Ovary (tissue), 9 donors: ENCODE measurements around the gene TAF1A. TPM values are rescaled to one million over a fixed set of nuclear protein-coding genes. Genes with fewer than 3 reads are reported as not detected.
"Not testable (repeated sequence)": the region's sequence is repeated elsewhere in the genome, so short reads cannot be mapped to it uniquely, and the experiment has no call there.

Experiments used
- DNase-seq, 5 donors: peaks; one replicate each; pipeline ENCODE4 v3.0.0-alpha.2; 2019 to 2020
- H3K27ac ChIP-seq, 2 donors: fragments of 200-600 bp; one replicate each; pipeline versions ENCODE4 v1.5.1 to v1.8.0; 2019 to 2022
- H3K27me3 ChIP-seq: fragments of 200-600 bp; one replicate; pipeline ENCODE4 v1.8.0; 2022
- H3K36me3 ChIP-seq: fragments of 200-600 bp; sonication (generic); one replicate; pipeline ENCODE4 v1.5.1; 2019
- H3K4me1 ChIP-seq: one replicate; pipeline ENCODE4 v1.8.1; 2013; ENCODE audit warnings: mild to moderate bottlenecking, moderate library complexity; ENCODE audit not compliant: insufficient read depth
- H3K4me3 ChIP-seq: fragments of 200-600 bp; sonication (generic); one replicate; pipeline ENCODE4 v1.5.1; 2017
- H3K9me3 ChIP-seq, 2 donors: fragments of 200-600 bp in 1 of 2; sonication (generic) in 1 of 2; one replicate each; pipeline versions ENCODE4 v1.5.1 to v1.8.1; 2013 to 2019; ENCODE audit warnings: mild to moderate bottlenecking in 1 of 2, moderate library complexity in 1 of 2
- EP300 ChIP-seq: sonication (generic); formaldehyde crosslinking; IDR thresholded peaks from one replicate; pipeline ENCODE4 v1.6.1; 2017; ENCODE audit warnings: antibody characterized with exemption
- POLR2A ChIP-seq: fragments of 450-650 bp; IDR thresholded peaks from one replicate; pipeline ENCODE4 v1.6.1; 2017; ENCODE audit warnings: antibody characterized with exemption, mild to moderate bottlenecking, moderate library complexity
- WGBS, 3 donors: extraction: QIAGEN DNeasy Blood & Tissue Kit in 1 of 3; methylation state at CpG; one replicate each; pipeline versions ENCODE4 v1.1.5 to v1.1.7; 2013 to 2017; 5-methylcytosine and 5-hydroxymethylcytosine counted together
- intact Hi-C, 4 donors: fragments of 100-400 bp; cut with DNase I; formaldehyde crosslinking; loops; one replicate each; pipeline versions ENCODE4 v1.11.0 to v1.15.1; 2022 to 2023
- polyA plus RNA-seq, 2 donors: library from polyadenylated mRNA; stranded (reverse); fragments of 200-250 nt in 1 of 2; fragments of 350-450 nt in 1 of 2; fragmentation: Illumina TruSeq in 1 of 2; extraction: RNeasy Lipid Tissue Mini Kit (QIAGEN cat#74804) in 1 of 2; gene quantifications; one replicate each; pipeline ENCODE4 v1.2.3, GENCODE V29; 2013 to 2014
- total RNA-seq, 7 donors: library from RNA; depleted of rRNA in 2 of 7; stranded (reverse); fragments of >200 nt in 2 of 7; fragmentation: NEBNext Ultra II Directional in 3 of 7; extraction: Animal tissue kit (Norgen Biotek cat#: 25700) in 3 of 7; gene quantifications; one replicate each; pipeline versions ENCODE4 v1.1.0 to v1.2.4, GENCODE V29; 2016 to 2023
- TF ChIP-seq, protein P1 (sequence below), 3 donors: fragments of 450-650 bp in 2 of 3; fragments of 200-600 bp in 1 of 3; IDR thresholded peaks; one replicate each; pipeline versions ENCODE4 v1.5.1 to v1.8.0; 2016 to 2022; ENCODE audit warnings: antibody characterized with exemption in 3 of 3, mild to moderate bottlenecking in 1 of 3
- donor health status: DM: no; HTN: no; CAD: no; lungs with moderate emphysema.
- donor health status: DM: no; HTN: no; CAD: no.
- donor health status: Bipolar disorder and iron deficiency.
- donor health status: DM: yes; HTN: yes; CAD: no.
- donor health status: DM: no; HTN: no; CAD: no.
- donor health status: DM: yes; HTN: yes; CAD: no.

Gene TAF1A
- total and polyA plus RNA-seq, 9 donors: 4.2 to 15.7 (median 9.3) TPM

DNA sequence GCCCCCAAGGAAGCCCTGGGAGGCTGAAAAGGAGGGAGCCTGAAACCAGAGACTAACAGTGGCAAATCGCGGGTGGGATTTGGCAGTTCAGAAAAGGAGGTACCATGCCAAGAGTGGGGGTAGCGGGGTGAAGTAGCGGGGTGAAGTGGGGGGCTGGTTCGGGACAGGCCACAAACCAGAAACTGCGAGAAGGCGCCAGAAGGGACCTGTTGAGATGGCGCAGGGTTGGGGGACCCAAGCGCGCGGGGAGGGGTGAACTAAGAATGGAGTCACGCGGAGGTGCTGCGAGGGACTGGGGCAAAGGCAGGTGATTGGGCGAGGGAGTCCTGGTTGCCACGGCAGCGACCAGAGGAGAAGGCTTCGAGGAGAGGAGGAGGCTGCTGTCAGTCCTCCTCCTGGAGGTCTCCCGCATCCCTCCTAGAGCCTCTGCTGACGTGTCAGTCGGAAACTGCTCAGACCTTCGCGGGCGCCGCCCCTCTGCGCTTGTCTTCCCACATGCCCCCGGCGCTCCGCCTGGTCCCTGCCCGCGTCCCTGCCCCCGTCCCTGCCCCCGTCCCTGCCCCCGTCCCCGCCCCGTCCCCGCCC lies 27.7 kb upstream of the TAF1A start:
- no peaks in the 10 kb centered on the region for H3K9me3 ChIP-seq
- no peaks in the 10 kb centered on the region for H3K27me3 ChIP-seq
- peak; percentile 95 to 98 (median 98) for DNase-seq
- TF ChIP-seq POLR2A (peak; percentile 85), EP300 (no peak)
- TF ChIP-seq, protein P1, sequence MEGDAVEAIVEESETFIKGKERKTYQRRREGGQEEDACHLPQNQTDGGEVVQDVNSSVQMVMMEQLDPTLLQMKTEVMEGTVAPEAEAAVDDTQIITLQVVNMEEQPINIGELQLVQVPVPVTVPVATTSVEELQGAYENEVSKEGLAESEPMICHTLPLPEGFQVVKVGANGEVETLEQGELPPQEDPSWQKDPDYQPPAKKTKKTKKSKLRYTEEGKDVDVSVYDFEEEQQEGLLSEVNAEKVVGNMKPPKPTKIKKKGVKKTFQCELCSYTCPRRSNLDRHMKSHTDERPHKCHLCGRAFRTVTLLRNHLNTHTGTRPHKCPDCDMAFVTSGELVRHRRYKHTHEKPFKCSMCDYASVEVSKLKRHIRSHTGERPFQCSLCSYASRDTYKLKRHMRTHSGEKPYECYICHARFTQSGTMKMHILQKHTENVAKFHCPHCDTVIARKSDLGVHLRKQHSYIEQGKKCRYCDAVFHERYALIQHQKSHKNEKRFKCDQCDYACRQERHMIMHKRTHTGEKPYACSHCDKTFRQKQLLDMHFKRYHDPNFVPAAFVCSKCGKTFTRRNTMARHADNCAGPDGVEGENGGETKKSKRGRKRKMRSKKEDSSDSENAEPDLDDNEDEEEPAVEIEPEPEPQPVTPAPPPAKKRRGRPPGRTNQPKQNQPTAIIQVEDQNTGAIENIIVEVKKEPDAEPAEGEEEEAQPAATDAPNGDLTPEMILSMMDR (IDR thresholded peaks at IDR 0.05): no peak
- H3K27ac ChIP-seq: peak overlapping the region; percentile 37 to 71
- H3K4me3 ChIP-seq: peak overlapping the region; percentile 46
- no peaks in the 10 kb centered on the region for H3K4me1 ChIP-seq
- intact Hi-C loops: no loop called here
- WGBS, 3 donors: 0 to 1% (median 1%) methylated on average over 23 to 37 of the region's 37 CpGs
- H3K36me3 ChIP-seq: no peaks in the 10 kb centered on the region

DNA sequence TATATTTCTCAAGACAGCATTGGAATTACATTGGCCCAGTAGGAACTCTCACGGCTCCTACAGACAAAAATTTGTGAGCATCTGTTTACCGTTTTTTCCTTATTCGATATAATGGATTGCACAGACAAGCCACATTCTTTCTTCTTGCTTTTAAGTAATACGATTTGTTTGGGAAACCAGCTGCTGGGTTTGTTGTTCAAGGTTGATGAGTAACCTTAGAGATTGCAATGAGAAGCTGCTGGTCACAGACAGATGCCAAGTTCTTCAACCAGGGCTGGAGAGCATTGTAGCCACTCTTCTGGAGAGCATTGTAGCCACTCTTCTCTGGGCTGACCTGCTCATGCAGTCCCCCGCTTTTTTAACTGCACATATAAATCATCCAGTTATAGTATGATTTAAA lies 26.8 kb upstream of the TAF1A start:
- no peaks in the 10 kb centered on the region for H3K9me3 ChIP-seq
- no peaks in the 10 kb centered on the region for H3K4me1 ChIP-seq
- 12 to 21% (median 13%) methylated on average over 5 of the region's 5 CpGs for WGBS, 3 donors
- DNase-seq: peak in 3 of 5 donors; percentile 19 to 58 (median 25)
- TF ChIP-seq EP300 (no peak), POLR2A (no peak)
- TF ChIP-seq, protein P1 (IDR thresholded peaks at IDR 0.05): no peak
- H3K27me3 ChIP-seq: no peaks in the 10 kb centered on the region
- peak overlapping the region in 1 of 2 donors; percentile 71 for H3K27ac ChIP-seq
- intact Hi-C loops: no loop called here
- no peak overlapping the region for H3K4me3 ChIP-seq
- H3K36me3 ChIP-seq: no peaks in the 10 kb centered on the region

- Histone ChIP-seq H3K27ac (no peak overlapping the region), H3K36me3 (no peaks in the 10 kb centered on the region), H3K4me3 (no peak overlapping the region), H3K9me3 (no peaks in the 10 kb centered on the region), H3K27me3 (no peaks in the 10 kb centered on the region), H3K4me1 (no peaks in the 10 kb centered on the region)
- no peak for DNase-seq
- intact Hi-C loops: no loop called here
- 67 to 79% (median 68%) methylated on average over 1 of the region's 1 CpG for WGBS, 3 donors
- no peak for TF ChIP-seq POLR2A
- TF ChIP-seq, protein P1 (IDR thresholded peaks at IDR 0.05): no peak
- TF ChIP-seq EP300: no peak
These were observed 23.9 kb upstream of the TAF1A start for GRCh38 chr1:222613627-222614026.

GRCh38 chr1:222610728-222611127 lies 21.0 kb upstream of the TAF1A start:
- no peaks in the 10 kb centered on the region for H3K9me3 ChIP-seq
- H3K4me1 ChIP-seq: no peaks in the 10 kb centered on the region
- no peaks in the 10 kb centered on the region for H3K36me3 ChIP-seq
- intact Hi-C loops: no loop called here
- H3K27me3 ChIP-seq: no peaks in the 10 kb centered on the region
- H3K4me3 ChIP-seq: no peak overlapping the region
- WGBS, 3 donors: 87 to 93% (median 93%) methylated on average over 2 of the region's 2 CpGs
- no peak overlapping the region for H3K27ac ChIP-seq
- TF ChIP-seq, protein P1 (IDR thresholded peaks at IDR 0.05): no peak
- no peak for TF ChIP-seq POLR2A
- TF ChIP-seq EP300: no peak
- no peak for DNase-seq

GRCh38 chr1:222609111-222609510 lies 19.4 kb upstream of the TAF1A start:
- 45 to 54% (median 49%) methylated on average over 1 of the region's 1 CpG for WGBS, 3 donors
- H3K27me3 ChIP-seq, DNase-seq, H3K27ac ChIP-seq, H3K9me3 ChIP-seq, H3K4me1 ChIP-seq, intact Hi-C loops, H3K4me3 ChIP-seq, H3K36me3 ChIP-seq: not testable (repeated sequence)
